Body of pancreas (tissue), 4 donors: ENCODE measurements around the gene ZCCHC7. TPM values are rescaled to one million over a fixed set of nuclear protein-coding genes. Genes with fewer than 3 reads are reported as not detected.
A peak's percentile ranks its signal among the peaks of the same experiment; 100 is the strongest.
"Not testable (repeated sequence)": the region's sequence is repeated elsewhere in the genome, so short reads cannot be mapped to it uniquely, and the experiment has no call there.

Experiments used
- ATAC-seq: fragments of 150-250 bp; one replicate; pipeline ENCODE4 v1.9.1; 2016
- DNase-seq, 4 donors: peaks; one replicate each; pipeline ENCODE4 v3.0.0-alpha.2; 2019
- H3K27ac ChIP-seq, 4 donors: fragments of 200-600 bp; sonication (generic); 1 replicate in 3 of 4; 2 replicates in 1 of 4; pipeline versions ENCODE4 v1.5.1 to v1.6.1; 2016 to 2019; ENCODE audit warnings: mild to moderate bottlenecking in 1 of 4, mixed read lengths in 1 of 4, moderate library complexity in 1 of 4
- H3K27me3 ChIP-seq, 2 donors: fragments of 200-600 bp; sonication (generic); one replicate each; pipeline ENCODE4 v1.6.0; 2016; ENCODE audit warnings: mild to moderate bottlenecking in 1 of 2
- H3K36me3 ChIP-seq, 2 donors: fragments of 200-600 bp; sonication (generic); replicated peaks in 1 of 2; 2 replicates each; pipeline ENCODE4 v1.5.1; 2016; ENCODE audit warnings: low read depth in 2 of 2; ENCODE audit not compliant: insufficient read depth in 1 of 2
- H3K4me1 ChIP-seq: fragments of 200-600 bp; sonication (generic); one replicate; pipeline ENCODE4 v1.6.0; 2016
- H3K4me3 ChIP-seq, 2 donors: fragments of 200-600 bp; sonication (generic); 1 replicate in 1 of 2; 2 replicates in 1 of 2; pipeline ENCODE4 v1.5.1; 2016 to 2019
- H3K9me3 ChIP-seq, 3 donors: fragments of 200-600 bp; sonication (generic); 1 replicate in 2 of 3; 2 replicates in 1 of 3; pipeline ENCODE4 v1.5.1; 2016
- POLR2A ChIP-seq, 3 donors: fragments of 450-650 bp; IDR thresholded peaks; one replicate each; pipeline ENCODE4 v1.6.1; 2016; ENCODE audit warnings: antibody characterized with exemption in 3 of 3, mild to moderate bottlenecking in 2 of 3
- WGBS, 2 donors: methylation state at CpG; one replicate each; pipeline ENCODE4 v1.1.5; 2017; 5-methylcytosine and 5-hydroxymethylcytosine counted together
- intact Hi-C: fragments of 100-400 bp; cut with DNase I; formaldehyde crosslinking; loops from one replicate; pipeline ENCODE4 v1.15.1; 2023
- total RNA-seq, 2 donors: library from RNA; depleted of rRNA; stranded (reverse); fragments of >200 nt; gene quantifications; one replicate each; pipeline ENCODE4 v1.1.0, GENCODE V29; 2016
- TF ChIP-seq, protein P1 (sequence below), 7 experiments: fragments of 450-650 bp in 4 of 7; fragments of 200-600 bp in 3 of 7; sonication (generic) in 3 of 7; IDR thresholded peaks; one replicate each; pipeline ENCODE4 v1.5.1; 2016 to 2019; ENCODE audit warnings: antibody characterized with exemption in 7 of 7

Gene ZCCHC7
- 10 to 100 TPM; 10.1 to 18.1 TPM for total RNA-seq

DNA sequence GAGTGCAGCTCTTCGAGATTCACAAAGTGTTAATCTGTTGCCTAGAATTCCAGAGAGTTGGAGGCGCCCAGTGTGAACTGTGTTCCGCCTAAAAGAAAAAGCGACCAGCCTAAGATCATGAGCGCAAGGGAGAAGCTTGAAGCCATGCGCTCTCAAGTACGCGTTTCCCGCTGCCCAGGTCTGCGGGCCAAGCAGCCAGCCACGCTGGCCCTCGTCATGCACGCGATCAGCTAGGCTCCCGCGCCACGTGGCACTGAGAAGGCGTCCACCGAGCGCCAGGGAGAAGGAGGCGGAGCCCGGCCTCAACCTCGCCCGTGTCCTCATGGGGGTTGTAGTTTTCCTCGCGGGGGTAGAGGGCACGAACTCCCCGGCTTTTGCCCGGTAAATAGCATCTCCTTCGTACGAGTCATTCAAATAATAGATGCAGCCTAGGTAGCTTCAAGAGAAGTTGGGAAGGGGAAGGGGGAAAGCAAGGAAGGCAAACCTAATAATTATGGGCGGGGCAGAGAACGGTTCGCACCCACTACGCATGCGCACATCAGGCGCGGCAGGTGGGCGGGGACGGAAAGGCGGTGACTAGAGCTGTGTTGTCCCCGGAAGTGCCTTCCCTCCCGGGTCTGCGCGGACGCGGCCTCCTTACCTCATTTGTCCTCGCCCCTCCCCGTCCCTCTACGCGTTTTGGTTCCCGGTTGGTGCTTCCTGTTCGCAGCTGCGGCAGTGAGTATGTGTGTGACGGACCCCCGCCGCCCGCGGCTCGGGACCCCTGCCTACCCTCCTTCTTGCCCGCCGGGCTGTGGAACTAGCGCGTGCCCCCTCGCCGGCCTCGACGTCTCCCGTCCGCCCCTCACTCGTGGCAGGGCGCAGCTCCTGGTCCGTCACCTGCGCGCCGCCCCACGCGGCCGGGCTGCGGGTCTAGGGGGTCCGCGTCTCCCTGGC is at the start of gene ZCCHC7:
Gene ZCCHC7, plus strand, starts transcription at position 668 of the 936 bp plus-strand sequence.
- ATAC-seq (peak; percentile 98), DNase-seq (peak; percentile 96 to 97 (median 97))
- WGBS, 2 donors, result 3 to 5% methylated on average over 52 to 71 of the region's 82 CpGs
- intact Hi-C loops, result no loop called here
- Histone ChIP-seq H3K4me1 (peaks cover 25% of the 10 kb centered on the region), H3K4me3 (peak within 1 kb of the TSS; percentile 57 to 94), H3K36me3 (no peaks in the 10 kb centered on the region), H3K27ac (peak within 1 kb of the TSS; percentile 75 to 97 (median 93)), H3K9me3 (no peaks in the 10 kb centered on the region), H3K27me3 (no peaks in the 10 kb centered on the region)
- TF ChIP-seq POLR2A (IDR thresholded peaks at IDR 0.05), result peak; percentile 85 to 97 (median 96)
- TF ChIP-seq, protein P1, sequence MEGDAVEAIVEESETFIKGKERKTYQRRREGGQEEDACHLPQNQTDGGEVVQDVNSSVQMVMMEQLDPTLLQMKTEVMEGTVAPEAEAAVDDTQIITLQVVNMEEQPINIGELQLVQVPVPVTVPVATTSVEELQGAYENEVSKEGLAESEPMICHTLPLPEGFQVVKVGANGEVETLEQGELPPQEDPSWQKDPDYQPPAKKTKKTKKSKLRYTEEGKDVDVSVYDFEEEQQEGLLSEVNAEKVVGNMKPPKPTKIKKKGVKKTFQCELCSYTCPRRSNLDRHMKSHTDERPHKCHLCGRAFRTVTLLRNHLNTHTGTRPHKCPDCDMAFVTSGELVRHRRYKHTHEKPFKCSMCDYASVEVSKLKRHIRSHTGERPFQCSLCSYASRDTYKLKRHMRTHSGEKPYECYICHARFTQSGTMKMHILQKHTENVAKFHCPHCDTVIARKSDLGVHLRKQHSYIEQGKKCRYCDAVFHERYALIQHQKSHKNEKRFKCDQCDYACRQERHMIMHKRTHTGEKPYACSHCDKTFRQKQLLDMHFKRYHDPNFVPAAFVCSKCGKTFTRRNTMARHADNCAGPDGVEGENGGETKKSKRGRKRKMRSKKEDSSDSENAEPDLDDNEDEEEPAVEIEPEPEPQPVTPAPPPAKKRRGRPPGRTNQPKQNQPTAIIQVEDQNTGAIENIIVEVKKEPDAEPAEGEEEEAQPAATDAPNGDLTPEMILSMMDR (IDR thresholded peaks at IDR 0.05), result no peak

DNA sequence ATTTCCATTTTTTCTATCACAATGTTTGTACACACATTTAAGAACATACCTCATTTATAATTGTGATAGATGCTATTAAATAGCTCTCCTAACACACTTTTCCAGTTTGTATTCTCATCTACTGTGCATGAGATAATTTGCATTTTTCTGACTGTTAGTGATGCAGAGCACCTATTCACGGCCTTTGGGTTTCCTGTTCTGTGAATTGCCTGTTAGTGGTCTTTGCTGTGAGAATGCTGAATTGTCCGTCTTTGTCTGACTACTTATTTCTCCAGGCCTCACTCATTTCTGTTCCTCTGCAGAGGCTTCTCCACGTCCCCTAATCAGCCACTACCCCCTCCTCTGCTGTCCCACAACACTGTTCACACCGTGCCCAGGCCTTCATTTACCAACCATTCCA is 45.6 kb upstream of the ZCCHC7 start:
- H3K36me3 ChIP-seq, H3K9me3 ChIP-seq, H3K4me3 ChIP-seq, ATAC-seq, DNase-seq, intact Hi-C loops, H3K27ac ChIP-seq, H3K27me3 ChIP-seq, H3K4me1 ChIP-seq: not testable (repeated sequence)
- WGBS, 2 donors, result 59 to 80% methylated on average over 4 of the region's 4 CpGs

DNA sequence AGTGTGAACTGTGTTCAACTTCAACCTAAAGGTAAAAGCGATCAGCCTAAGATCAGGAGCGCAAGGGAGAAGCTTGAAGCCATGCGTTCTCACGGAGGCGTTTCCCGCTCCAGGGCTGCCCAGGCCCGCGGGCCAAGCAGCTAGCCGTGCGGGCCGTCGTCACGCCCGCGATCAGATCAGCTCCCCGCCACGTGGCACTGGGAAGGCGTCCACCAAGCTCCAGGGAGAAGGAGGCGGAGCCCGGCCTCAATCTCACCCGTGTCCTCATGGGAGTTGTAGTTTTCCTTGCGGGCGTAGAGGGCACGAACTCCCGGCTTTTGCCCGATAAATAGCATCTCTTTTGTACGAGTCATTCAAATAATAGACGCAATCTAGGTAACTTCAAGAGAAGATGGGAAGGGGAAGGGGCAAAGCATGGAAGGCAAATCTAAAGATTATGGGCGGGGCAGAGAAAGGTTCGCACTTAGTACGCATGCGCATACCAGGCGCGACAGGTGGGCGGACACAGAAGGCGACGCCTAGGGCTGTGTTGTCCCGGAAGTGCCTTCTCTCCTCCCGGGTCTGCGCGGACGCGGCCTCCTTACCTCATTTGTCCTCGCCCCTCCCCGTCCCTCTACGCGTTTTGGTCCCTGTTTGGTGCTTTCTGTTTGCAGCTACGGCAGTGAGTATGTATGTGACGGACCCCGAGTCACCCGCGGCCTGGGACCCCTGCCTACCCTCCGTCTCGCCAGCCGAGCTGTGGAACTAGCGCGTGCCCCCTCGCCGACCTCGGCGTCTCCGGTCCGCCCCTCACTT is 40.8 kb upstream of the ZCCHC7 start:
- Histone ChIP-seq H3K4me1 (peaks cover 30% of the 10 kb centered on the region), H3K27ac (peak overlapping the region; percentile 83 to 94 (median 90)), H3K4me3 (peak overlapping the region; percentile 69 to 92), H3K27me3 (no peaks in the 10 kb centered on the region), H3K9me3 (no peaks in the 10 kb centered on the region), H3K36me3 (no peaks in the 10 kb centered on the region)
- TF ChIP-seq POLR2A (IDR thresholded peaks at IDR 0.05), result peak; percentile 80 to 96 (median 95)
- TF ChIP-seq, protein P1 (IDR thresholded peaks at IDR 0.05), result peak in 1 of 7 experiments; percentile 6
- DNase-seq, result peak; percentile 94 to 96 (median 96)
- WGBS, 2 donors, result 2 to 3% methylated on average over 42 to 63 of the region's 63 CpGs
- intact Hi-C loops, result no loop called here
- peak; percentile 98 for ATAC-seq

DNA sequence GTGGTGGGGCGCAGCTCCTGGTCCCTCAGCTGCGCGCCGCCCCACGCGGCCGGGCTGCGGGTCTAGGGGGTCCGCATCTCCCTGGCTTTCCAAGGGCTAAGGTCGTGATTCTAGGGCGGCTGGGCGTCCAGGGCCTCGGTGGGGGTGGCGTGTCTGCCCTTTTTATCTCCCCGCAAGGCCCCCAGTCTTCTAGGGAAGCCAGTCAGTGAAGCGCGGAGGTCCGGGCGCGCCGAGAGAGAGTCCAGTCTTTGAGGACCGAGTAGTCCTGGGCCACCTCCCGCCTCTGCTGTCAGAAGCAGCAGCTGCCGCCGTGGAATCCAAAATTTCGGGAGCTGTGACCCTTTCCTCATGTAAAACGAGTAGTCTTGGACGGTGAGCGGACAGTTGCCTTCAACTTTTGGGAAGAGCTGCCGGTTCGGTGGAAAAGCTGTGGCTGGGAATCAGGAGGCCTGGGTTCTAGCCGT is 40.2 kb upstream of the ZCCHC7 start:
- H3K4me1 ChIP-seq, result peaks cover 37% of the 10 kb centered on the region
- peak overlapping the region; percentile 69 to 92 for H3K4me3 ChIP-seq
- DNase-seq (peak; percentile 29 to 45 (median 37)), ATAC-seq (peak; percentile 39)
- intact Hi-C loops, H3K36me3 ChIP-seq, H3K9me3 ChIP-seq, H3K27me3 ChIP-seq: not testable (repeated sequence)
- H3K27ac ChIP-seq, result peak overlapping the region; percentile 83 to 94 (median 90)
- TF ChIP-seq POLR2A (IDR thresholded peaks at IDR 0.05), result peak in 1 of 3 donors; percentile 24
- TF ChIP-seq, protein P1 (IDR thresholded peaks at IDR 0.05), result peak in 1 of 7 experiments; percentile 1
- WGBS, 2 donors, result 1% methylated on average over 22 to 32 of the region's 32 CpGs

DNA sequence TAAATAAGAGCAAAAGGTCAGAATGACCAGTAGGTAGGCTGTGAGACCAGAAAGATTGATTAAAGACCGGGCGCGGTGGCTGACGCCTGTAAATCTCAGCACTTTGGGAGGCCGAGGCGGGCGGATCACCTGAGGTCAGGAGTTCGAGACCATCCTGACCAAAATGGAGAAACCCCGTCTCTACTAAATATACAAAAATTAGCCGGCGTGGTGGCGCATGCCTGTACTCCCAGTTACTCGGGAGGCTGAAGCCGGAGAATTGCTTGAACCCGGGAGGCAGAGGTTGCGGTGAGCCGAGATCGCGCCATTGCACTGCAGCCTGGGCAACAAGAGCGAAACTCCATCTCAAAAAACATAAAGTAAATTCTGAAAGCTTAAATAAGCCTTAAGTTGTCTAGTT is 38.9 kb upstream of the ZCCHC7 start:
- H3K27me3 ChIP-seq, H3K9me3 ChIP-seq, ATAC-seq, H3K4me3 ChIP-seq, intact Hi-C loops, DNase-seq, H3K36me3 ChIP-seq, H3K27ac ChIP-seq: not testable (repeated sequence)
- peaks cover 42% of the 10 kb centered on the region for H3K4me1 ChIP-seq
- WGBS, 2 donors, result 95 to 96% methylated on average over 20 of the region's 20 CpGs
